Karpas-422 (cell line): ENCODE measurements around the gene ST7. TPM values are rescaled to one million over a fixed set of nuclear protein-coding genes. Genes with fewer than 3 reads are reported as not detected.
A peak's percentile ranks its signal among the peaks of the same experiment; 100 is the strongest.

ENCODE experiments used
- DNase-seq: peaks from one replicate; pipeline ENCODE4 v3.0.0-alpha.2; 2015
- H2AFZ ChIP-seq: fragments of 200-600 bp; sonication (generic); 2 replicates; pipeline ENCODE4 v1.6.1; 2014; ENCODE audit warnings: antibody characterized with exemption, low read length, mixed read lengths
- H3K27ac ChIP-seq: fragments of 200-600 bp; sonication (generic); 2 replicates; pipeline ENCODE4 v1.5.1; 2014; ENCODE audit warnings: mild to moderate bottlenecking, low read length, moderate library complexity
- H3K27me3 ChIP-seq: fragments of 200-600 bp; sonication (generic); 2 replicates; pipeline ENCODE4 v1.6.1; 2014; ENCODE audit warnings: low read length, mixed read lengths
- H3K36me3 ChIP-seq: fragments of 200-600 bp; sonication (generic); 2 replicates; pipeline ENCODE4 v1.6.1; 2014; ENCODE audit warnings: low read length, mixed read lengths; ENCODE audit not compliant: insufficient read depth
- H3K4me1 ChIP-seq: fragments of 200-600 bp; sonication (generic); 2 replicates; pipeline ENCODE4 v1.6.1; 2014; ENCODE audit warnings: mild to moderate bottlenecking, low read length, mixed read lengths
- H3K4me2 ChIP-seq: fragments of 200-600 bp; sonication (generic); 2 replicates; pipeline ENCODE4 v1.6.1; 2014; ENCODE audit warnings: low read length, low read depth, mild to moderate bottlenecking; ENCODE audit not compliant: poor library complexity, severe bottlenecking
- H3K4me3 ChIP-seq: fragments of 200-600 bp; sonication (generic); 2 replicates; pipeline ENCODE4 v1.5.1; 2014; ENCODE audit warnings: mild to moderate bottlenecking, antibody characterized with exemption, low read length, mixed read lengths
- H3K79me2 ChIP-seq: fragments of 200-600 bp; sonication (generic); 2 replicates; pipeline ENCODE4 v1.6.1; 2014; ENCODE audit warnings: mild to moderate bottlenecking, low read length, mixed read lengths
- H3K9ac ChIP-seq: fragments of 200-600 bp; sonication (generic); 2 replicates; pipeline ENCODE4 v1.6.0; 2014; ENCODE audit warnings: low read length
- H3K9me2 ChIP-seq: fragments of 200-600 bp; sonication (generic), shearing (Covaris generic); replicated peaks from 2 replicates; pipeline ENCODE4 v1.6.0; 2014; ENCODE audit warnings: mild to moderate bottlenecking, low read length, moderate library complexity; ENCODE audit not compliant: insufficient read depth
- H3K9me3 ChIP-seq: fragments of 300-700, 200-600 bp; sonication (generic); 2 replicates; pipeline ENCODE4 v1.6.1; 2014; ENCODE audit warnings: low read length, mixed read lengths
- H4K20me1 ChIP-seq: fragments of 200-600 bp; sonication (generic); 2 replicates; pipeline ENCODE4 v1.6.1; 2014; ENCODE audit warnings: mild to moderate bottlenecking, antibody characterized with exemption, low read length, low read depth; ENCODE audit not compliant: insufficient read depth
- total RNA-seq: library from RNA; depleted of rRNA; stranded (reverse); fragments of >200 nt; shearing (Covaris generic); gene quantifications from 2 replicates; pipeline ENCODE4 v1.2.3, GENCODE V29; 2014; ENCODE audit warnings: low replicate concordance

Gene ST7
- total RNA-seq, 1 experiment from 2014 or later, result 4.6 TPM

DNA sequence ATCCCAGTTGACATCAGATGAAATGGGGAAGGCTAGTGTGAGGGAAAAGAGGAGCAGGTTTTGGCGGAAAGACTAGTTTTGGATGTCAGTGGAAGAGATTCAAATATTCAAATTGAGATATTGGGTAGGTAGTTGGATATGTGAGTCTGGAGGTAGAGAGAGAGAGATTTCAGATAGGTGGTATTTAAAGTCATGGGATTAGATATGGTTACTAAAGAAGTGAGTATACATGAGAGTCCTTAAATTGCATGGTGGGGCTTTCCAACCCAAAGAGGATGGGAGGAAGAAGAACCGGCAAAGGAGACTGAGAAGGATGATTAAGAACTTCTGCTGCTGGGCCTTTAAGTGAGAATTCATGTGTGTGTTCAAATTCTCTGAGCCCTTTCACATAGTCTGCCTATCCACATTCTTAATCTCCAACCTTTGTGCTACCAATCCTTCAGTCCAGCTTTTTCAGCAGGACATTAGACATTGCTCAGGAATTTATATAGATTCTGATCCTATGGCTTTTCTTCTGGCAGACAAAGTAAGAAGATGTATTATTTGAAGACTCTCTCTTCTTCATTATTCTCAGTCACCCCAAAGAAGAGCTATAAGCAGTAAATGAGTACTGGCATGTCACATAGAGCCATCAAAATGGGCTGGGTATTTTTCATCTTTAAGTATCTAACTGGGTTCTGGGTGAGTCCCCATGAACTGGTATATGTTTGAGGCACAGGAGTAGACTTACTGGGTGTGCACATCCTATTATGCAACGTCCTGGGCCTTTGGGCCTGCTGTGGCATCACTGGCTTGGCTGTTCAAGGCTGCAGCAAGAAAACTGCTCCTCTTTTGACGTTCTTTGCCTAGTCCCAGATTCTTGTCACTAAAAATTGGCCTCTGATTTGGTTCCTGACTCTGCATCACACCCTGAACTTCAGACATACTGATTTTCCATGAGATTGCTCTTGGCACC lies 33.6 kb downstream of the ST7 start:
- Histone ChIP-seq H3K36me3 (no peaks in the 10 kb centered on the region), H3K9me2 (no peaks in the 10 kb centered on the region), H3K4me1 (no peaks in the 10 kb centered on the region), H3K9ac (no peak overlapping the region), H2AFZ (no peak overlapping the region), H3K27ac (no peak overlapping the region), H4K20me1 (peaks cover 4% of the 10 kb centered on the region; the same call in 1 of the 2 replicates), H3K27me3 (no peaks in the 10 kb centered on the region), H3K4me3 (no peak overlapping the region), H3K4me2 (no peak overlapping the region), H3K79me2 (no peaks in the 10 kb centered on the region), H3K9me3 (no peaks in the 10 kb centered on the region)
- no peak for DNase-seq

DNA sequence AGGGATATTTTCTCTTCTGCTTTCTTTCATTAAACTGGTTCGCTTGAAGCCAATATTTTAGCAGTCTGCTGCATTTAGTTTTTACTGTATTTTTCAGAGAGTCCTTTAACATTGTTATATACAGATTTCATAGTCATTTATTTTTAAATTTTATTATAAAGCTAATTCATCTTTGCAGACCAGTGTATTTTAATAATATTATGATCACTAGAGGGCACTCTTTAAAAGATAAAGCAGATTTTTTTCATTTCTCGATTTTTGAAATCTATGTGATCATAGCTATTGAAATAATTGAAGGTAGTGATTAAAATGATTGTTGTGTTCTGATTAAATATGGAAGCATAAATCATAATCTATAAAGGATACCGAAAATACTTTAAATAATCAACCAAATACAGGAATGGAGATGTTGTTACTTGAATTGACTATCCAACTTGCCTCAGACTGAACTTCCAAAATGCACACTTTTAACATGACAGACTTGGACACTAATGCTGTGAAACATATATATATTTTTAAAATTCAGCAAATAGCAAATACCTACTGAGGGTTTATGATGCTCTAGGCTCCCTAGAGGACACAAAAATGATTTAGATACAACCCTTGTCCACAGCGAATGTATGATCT lies 35.2 kb downstream of the ST7 start:
- DNase-seq, result peak; percentile 51
- no peaks in the 10 kb centered on the region for H3K36me3 ChIP-seq
- no peaks in the 10 kb centered on the region for H3K9me2 ChIP-seq
- no peaks in the 10 kb centered on the region for H3K27me3 ChIP-seq
- H3K79me2 ChIP-seq, result no peaks in the 10 kb centered on the region
- H3K4me1 ChIP-seq, result no peaks in the 10 kb centered on the region
- no peaks in the 10 kb centered on the region for H3K9me3 ChIP-seq
- H3K4me3 ChIP-seq, result no peak overlapping the region
- H3K27ac ChIP-seq, result no peak overlapping the region
- no peak overlapping the region for H2AFZ ChIP-seq
- H3K4me2 ChIP-seq, result no peak overlapping the region
- no peak overlapping the region for H3K9ac ChIP-seq
- H4K20me1 ChIP-seq, result peaks cover 4% of the 10 kb centered on the region; the same call in 1 of the 2 replicates

GRCh38 chr7:116990056-116990455 lies 36.8 kb downstream of the ST7 start:
- H3K9me2 ChIP-seq, result no peaks in the 10 kb centered on the region
- no peaks in the 10 kb centered on the region for H3K4me1 ChIP-seq
- no peak overlapping the region for H3K27ac ChIP-seq
- no peak overlapping the region for H3K4me3 ChIP-seq
- no peak for DNase-seq
- no peaks in the 10 kb centered on the region for H3K79me2 ChIP-seq
- peaks cover 4% of the 10 kb centered on the region; the same call in 1 of the 2 replicates for H4K20me1 ChIP-seq
- H2AFZ ChIP-seq, result no peak overlapping the region
- H3K9me3 ChIP-seq, result no peaks in the 10 kb centered on the region
- no peaks in the 10 kb centered on the region for H3K27me3 ChIP-seq
- no peaks in the 10 kb centered on the region for H3K36me3 ChIP-seq
- no peak overlapping the region for H3K4me2 ChIP-seq
- no peak overlapping the region for H3K9ac ChIP-seq

DNA sequence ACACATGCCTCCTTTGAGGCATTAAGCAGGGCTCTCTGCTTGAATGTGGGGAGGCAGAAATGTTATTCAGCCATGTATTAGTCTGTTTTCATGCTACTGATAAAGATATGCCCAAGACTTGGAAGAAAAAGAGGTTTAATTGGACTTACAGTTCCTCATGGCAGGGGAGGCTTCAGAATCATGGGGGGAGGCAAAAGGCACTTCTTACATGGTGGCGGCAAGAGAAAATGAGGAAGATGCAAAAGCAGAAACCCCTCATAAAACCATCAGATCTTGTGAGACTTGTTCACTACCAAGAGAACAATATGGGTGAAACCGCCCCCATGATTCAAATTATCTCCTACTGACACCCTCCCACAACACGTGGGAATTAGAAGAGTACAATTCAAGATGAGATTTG lies 37.9 kb downstream of the ST7 start:
- no peaks in the 10 kb centered on the region for H3K9me2 ChIP-seq
- no peak overlapping the region for H3K4me3 ChIP-seq
- no peaks in the 10 kb centered on the region for H3K4me1 ChIP-seq
- no peak for DNase-seq
- H2AFZ ChIP-seq, result no peak overlapping the region
- no peaks in the 10 kb centered on the region for H3K27me3 ChIP-seq
- H4K20me1 ChIP-seq, result peaks cover 4% of the 10 kb centered on the region; the same call in 1 of the 2 replicates
- no peaks in the 10 kb centered on the region for H3K79me2 ChIP-seq
- no peak overlapping the region for H3K9ac ChIP-seq
- H3K27ac ChIP-seq, result no peak overlapping the region
- H3K36me3 ChIP-seq, result no peaks in the 10 kb centered on the region
- no peak overlapping the region for H3K4me2 ChIP-seq
- no peaks in the 10 kb centered on the region for H3K9me3 ChIP-seq

DNA sequence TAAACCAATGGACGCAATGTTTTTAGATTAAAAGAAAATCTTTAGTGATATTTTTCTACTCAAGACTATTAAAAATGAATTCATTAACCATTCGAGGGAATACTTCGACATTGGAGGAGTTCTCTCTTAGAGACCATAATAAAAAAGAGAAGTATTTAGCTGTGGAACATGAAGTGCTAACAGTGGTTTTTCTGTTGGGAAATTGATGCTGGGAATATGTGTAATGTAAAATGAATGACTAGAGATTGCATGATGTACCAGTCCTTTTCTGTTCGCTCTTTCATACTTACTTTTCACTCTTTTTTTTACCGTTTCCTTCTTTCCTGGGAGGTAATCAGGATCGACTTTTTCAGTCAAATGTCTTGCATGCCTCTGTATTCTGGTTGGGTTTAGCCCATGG lies 41.3 kb downstream of the ST7 start:
- Histone ChIP-seq H3K9ac (no peak overlapping the region), H3K4me3 (no peak overlapping the region), H3K27me3 (no peaks in the 10 kb centered on the region), H3K9me2 (no peaks in the 10 kb centered on the region), H3K4me1 (no peaks in the 10 kb centered on the region), H3K9me3 (no peaks in the 10 kb centered on the region), H2AFZ (no peak overlapping the region), H3K36me3 (no peaks in the 10 kb centered on the region), H4K20me1 (no peaks in the 10 kb centered on the region), H3K4me2 (no peak overlapping the region), H3K27ac (no peak overlapping the region), H3K79me2 (no peaks in the 10 kb centered on the region)
- no peak for DNase-seq

DNA sequence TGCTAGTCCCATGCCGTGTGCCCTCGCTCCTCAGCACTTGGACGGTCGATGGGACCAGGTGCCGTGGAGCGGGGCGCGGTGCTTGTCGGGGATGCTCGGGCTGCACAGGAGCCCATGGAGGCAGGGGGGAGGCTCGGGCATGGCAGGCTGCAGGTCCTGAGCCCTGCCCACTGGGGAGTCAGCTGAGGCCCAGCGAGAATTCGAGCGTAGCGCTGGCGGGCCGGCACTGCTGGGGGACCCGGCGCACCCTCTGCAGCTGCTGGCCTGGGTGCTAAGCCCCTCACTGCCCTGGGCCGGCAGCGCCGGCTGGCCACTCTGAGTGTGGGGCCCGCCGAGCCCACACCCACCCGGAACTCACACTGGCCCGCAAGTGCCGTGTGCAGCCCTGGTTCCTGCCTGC lies 44.7 kb downstream of the ST7 start:
- no peak overlapping the region for H2AFZ ChIP-seq
- no peak overlapping the region for H3K4me3 ChIP-seq
- no peak overlapping the region for H3K9ac ChIP-seq
- no peak overlapping the region for H3K4me2 ChIP-seq
- no peaks in the 10 kb centered on the region for H3K36me3 ChIP-seq
- H3K9me2 ChIP-seq, result no peaks in the 10 kb centered on the region
- no peaks in the 10 kb centered on the region for H3K27me3 ChIP-seq
- H4K20me1 ChIP-seq, result no peaks in the 10 kb centered on the region
- H3K4me1 ChIP-seq, result no peaks in the 10 kb centered on the region
- H3K9me3 ChIP-seq, result no peaks in the 10 kb centered on the region
- no peak for DNase-seq
- H3K79me2 ChIP-seq, result no peaks in the 10 kb centered on the region
- H3K27ac ChIP-seq, result no peak overlapping the region

DNA sequence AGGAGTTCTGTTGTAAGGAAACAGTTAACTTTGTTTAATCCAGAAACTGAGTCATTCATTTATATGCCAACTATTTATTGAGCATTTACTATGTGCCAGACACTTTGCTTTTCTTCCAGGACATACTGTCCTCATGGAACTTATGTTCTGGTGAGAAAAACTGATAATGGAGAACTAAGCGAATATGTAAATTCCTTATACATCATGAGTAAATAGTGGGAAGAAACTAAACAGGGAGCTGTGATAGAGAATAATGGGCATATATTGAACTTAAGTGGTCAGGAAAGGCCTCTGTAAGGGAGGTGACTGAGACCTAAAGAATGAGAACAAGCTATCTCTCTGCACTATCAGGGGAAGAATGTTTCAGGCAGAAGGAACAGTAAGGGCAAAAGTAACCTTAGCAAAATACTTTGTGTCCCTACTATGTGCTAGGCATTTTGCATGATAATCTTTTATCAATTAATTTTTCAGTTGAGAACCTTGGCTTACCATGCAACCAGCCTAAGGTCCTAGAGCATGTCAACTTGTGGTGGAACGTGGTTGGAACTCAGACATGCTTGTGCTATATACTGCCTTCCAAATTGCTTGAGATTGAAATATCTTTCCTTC lies 45.4 kb downstream of the ST7 start:
- Histone ChIP-seq H3K9me2 (no peaks in the 10 kb centered on the region), H3K36me3 (no peaks in the 10 kb centered on the region), H3K4me2 (no peak overlapping the region), H3K9ac (no peak overlapping the region), H3K27ac (no peak overlapping the region), H3K4me3 (no peak overlapping the region), H3K79me2 (no peaks in the 10 kb centered on the region), H4K20me1 (no peaks in the 10 kb centered on the region), H3K27me3 (no peaks in the 10 kb centered on the region), H3K4me1 (no peaks in the 10 kb centered on the region), H2AFZ (no peak overlapping the region), H3K9me3 (no peaks in the 10 kb centered on the region)
- DNase-seq, result no peak

DNA sequence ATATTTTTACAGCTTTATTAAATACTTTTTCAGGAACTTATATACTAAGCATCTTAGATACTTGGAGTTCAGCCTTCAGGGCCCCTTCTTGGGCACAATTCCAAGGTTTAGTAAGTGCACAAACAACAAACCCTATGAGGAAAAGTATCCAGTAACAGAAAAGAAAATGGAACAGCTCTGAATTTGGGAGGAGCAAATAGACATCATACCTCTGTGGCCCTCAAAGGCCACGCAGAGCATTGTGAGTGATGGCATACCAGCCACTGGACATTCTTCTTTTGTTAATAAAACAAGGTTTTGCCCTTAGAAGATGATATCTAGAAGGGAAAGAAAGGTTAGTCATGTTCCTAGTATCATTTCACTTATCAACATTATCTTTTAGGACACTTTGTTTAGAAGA lies 46.0 kb downstream of the ST7 start:
- no peaks in the 10 kb centered on the region for H3K9me2 ChIP-seq
- no peaks in the 10 kb centered on the region for H4K20me1 ChIP-seq
- no peak overlapping the region for H3K9ac ChIP-seq
- no peaks in the 10 kb centered on the region for H3K79me2 ChIP-seq
- no peaks in the 10 kb centered on the region for H3K4me1 ChIP-seq
- H3K27me3 ChIP-seq, result no peaks in the 10 kb centered on the region
- no peaks in the 10 kb centered on the region for H3K9me3 ChIP-seq
- H3K4me3 ChIP-seq, result no peak overlapping the region
- H3K27ac ChIP-seq, result no peak overlapping the region
- H3K4me2 ChIP-seq, result no peak overlapping the region
- no peaks in the 10 kb centered on the region for H3K36me3 ChIP-seq
- no peak for DNase-seq
- no peak overlapping the region for H2AFZ ChIP-seq
